Jurkat, Clone E6-1 (cell line): ENCODE data around the gene GLP1R.

Experiments used
- DNase-seq: peaks from one replicate; pipeline ENCODE4 v3.0.0-alpha.2; 2011; ENCODE audit warnings: low read depth, low spot score
- H3K4me3 ChIP-seq: 2 replicates; pipeline ENCODE4 v1.5.1; 2011; ENCODE audit warnings: mild to moderate bottlenecking, low read length, control low read depth, moderate library complexity

The GLP1R gene

DNA sequence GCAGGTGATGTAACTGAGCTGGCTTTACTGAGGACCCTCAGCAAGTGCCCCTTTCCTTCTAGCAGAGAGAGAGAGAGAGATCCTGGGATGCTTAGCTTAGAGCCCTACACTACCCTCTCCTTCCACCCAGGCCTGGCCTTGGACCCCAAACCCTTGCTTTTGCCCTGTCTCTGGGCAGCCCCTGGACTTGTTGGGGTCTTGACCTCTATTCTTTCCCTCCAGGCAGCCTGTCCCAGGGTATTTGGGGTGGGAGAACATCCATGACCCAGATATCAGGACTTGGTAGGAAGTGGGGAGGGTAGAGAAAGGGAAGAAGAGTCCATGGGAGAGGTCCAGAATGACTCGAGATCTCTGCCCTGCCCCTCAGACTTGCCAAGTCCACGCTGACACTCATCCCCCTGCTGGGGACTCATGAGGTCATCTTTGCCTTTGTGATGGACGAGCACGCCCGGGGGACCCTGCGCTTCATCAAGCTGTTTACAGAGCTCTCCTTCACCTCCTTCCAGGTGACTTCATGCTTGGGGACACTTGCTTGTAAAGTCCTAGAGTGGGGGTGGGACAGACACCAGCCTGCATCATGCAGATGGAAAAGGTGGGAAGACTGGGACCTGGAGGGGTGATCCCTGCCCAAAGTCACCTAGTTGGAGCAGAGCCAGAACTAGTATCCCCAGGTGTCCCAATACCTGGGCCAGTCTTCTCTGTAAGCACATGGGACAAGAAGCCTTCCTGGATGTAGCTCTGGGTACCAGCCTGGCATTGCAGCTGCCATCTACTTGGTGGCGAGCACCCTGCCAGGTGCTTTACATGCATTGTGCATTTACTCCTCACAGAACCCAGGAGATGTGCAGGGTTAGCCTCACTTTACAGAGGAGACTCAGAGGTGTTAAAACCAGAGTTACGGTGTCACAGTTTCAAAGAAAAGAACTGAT, 30.9 kb downstream of the GLP1R start:
- no peak for DNase-seq
- no peak overlapping the region for H3K4me3 ChIP-seq

DNA sequence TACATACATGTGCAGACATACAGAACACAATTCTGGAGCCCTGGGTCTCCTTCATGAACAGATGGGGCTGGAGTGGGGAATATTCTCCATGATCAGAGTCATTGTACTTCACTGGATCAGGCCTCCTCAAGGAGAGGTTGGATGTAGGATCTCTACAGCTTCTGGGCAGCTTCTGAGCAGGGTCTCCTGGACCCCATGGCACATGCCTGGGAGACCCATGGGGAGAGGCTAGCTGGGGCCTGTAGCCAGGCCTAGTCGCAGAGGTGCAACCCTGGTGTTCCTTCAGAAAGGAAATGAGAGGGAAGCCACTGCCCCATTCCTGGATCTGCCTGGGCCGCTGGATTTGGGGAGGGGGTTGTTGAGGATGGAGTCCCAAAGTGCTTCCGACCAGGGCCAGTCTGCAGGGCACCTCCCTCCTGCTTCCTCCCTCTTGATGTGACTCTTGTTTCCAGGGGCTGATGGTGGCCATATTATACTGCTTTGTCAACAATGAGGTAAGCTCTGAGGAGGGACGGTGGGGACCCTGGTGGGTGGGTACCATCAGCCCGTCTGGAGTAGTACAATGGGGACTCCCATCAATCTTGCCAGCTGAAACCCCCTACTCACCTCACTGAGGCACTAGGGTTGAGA, 31.8 kb downstream of the GLP1R start:
- DNase-seq: no peak
- no peak overlapping the region for H3K4me3 ChIP-seq

DNA sequence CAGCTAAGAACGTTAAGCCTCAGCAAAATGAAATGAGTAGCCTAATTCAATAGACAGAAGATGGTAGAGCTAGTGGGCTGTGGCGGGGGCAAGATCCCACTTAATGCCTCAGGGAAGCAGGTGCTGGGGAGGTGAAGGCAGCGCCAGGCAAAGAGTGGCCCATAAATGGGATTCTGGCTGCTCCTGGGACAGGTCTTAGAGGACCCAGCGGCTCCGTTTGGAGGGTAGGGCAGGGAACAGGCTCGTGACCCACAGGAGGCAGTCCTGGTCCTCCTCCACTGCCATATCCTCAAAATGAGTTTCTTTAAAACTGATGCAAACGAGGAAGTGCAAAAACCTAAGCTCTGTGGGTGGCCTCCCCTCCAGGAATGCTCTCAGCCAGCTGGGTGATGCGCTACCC, 33.7 kb downstream of the GLP1R start:
- no peak for DNase-seq
- no peak overlapping the region for H3K4me3 ChIP-seq

DNA sequence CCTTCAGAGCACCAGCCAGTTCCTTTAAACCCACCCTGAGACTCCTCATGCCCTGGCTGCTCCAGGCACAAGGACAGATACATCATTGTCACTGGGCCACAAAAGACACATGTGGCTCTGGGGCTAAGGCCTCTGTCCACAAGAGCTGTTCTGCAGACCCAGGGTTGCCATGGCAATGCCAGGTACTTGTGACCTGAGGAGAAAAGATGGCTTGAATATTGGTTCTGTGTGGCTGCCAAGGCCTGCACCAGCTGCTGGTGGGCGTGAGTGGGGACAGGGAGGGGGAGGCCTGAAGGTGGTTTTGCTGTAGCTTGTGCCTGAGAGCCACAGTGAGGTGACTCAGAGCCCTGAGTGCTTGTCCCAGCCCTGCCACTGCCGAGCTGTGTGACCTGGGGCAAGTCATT, 34.7 kb downstream of the GLP1R start:
- no peak overlapping the region for H3K4me3 ChIP-seq
- DNase-seq: no peak

DNA sequence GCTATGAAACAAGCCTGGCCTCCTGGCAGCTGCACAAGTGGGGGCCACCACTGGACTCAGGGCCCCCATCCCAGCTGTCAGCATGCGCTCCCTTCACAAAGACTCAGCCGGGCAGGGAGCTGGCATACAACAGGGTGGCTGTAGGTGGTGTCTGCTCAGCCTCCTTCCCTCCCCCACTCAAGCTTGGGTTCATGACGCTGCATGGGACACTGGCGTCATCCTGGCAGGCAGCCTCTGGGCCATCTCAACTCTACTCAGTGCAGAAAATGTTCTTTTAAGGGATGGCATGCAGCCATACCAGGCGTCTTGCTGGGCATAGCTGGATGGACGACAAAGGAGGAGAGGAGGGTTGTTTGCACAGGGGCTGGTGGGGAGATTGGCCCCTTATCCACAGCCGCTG, 35.9 kb downstream of the GLP1R start:
- no peak for DNase-seq
- H3K4me3 ChIP-seq: no peak overlapping the region

DNA sequence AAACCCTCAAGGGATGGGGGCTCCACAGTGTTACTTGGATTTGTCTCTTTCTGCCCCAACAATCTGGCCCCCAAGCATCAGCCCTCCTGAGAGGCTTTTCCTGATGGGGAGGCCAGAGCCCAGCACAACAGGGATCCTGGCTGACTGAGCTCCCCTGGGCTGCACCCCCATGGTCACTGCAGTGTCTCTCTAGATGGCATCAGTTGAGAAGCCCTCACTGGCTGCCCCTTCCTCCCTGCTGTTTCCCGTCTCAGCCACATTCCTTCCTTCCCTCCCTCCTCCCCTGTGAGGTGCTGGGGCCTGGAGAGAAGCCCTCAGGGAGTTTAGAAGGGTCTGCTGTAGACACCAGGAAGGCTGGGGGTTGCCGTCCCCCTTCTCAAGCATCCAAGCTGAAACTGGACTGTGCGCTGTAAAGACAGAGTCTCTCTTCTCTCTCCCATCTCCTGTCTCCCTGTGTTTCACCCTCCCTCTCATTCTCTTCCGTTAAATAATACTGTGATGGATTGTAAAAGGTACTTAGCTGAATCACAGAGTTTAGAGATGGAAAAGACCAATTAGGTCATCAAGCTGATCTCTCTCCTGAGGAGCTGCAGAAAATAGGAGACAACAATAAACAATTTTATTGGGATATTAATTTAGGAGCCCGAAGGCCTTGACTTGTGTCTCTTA, 36.7 kb downstream of the GLP1R start:
- no peak overlapping the region for H3K4me3 ChIP-seq
- DNase-seq: no peak

DNA sequence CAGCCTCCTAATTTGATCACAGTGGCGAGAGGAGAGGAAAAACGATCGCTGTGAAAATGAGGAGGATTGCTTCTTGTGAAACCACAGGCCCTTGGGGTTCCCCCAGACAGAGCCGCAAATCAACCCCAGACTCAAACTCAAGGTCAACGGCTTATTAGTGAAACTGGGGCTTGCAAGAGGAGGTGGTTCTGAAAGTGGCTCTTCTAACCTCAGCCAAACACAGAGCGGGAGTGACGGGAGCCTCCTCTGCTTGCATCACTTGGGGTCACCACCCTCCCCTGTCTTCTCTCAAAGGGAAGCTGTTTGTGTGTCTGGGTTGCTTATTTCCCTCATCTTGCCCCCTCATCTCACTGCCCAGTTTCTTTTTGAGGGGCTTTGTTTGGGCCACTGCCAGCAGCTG, 37.7 kb downstream of the GLP1R start:
- DNase-seq: no peak
- H3K4me3 ChIP-seq: no peak overlapping the region

DNA sequence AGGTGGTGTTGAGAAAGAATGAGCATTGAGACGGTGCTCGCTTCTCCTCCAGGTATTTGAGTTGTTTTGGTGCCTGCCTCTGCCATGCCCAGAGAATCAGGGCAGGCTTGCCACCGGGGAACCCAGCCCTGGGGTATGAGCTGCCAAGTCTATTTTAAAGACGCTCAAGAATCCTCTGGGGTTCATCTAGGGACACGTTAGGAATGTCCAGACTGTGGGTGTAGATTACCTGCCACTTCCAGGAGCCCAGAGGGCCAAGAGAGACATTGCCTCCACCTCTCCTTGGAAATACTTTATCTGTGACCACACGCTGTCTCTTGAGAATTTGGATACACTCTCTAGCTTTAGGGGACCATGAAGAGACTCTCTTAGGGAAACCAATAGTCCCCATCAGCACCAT, 38.1 kb downstream of the GLP1R start:
- no peak for DNase-seq
- no peak overlapping the region for H3K4me3 ChIP-seq

DNA sequence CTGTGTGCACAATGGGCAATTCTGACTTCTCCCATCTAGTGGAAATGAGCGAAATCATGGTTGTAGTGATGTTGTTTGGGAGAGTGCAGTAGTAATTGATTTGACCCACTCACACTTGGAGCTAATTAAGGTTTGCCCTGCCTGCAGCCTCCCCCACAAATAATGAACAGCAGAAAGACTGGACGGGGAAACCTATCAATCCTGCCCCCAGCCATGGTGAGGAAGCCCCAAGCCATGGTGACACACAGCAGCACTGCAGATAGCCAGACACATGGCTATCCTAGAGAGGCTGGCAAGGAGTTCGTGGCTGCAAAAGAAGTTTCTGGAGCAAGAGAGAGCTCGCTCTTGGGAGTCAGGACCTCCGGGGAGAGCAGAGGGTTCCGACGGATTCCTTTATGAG, 38.6 kb downstream of the GLP1R start:
- no peak for DNase-seq

DNA sequence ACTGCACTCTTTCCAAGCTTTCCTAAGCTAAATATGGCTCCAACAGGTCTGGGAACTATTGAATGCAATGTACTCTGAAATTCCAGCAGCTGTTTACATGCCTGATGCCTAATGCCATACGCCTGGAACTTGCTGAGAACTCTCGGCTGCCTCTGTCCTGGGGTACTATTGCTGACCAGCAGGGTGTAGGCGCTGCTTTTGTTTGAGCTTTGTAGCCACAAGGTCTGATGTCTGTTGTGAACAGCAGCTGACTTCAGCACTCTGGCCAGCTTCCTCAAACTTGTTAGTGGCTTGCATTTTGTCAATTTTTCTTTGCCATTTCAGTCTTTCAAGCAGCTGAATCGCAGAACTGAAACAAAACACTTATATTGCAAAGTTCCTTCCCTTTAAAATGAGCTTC, 39.8 kb downstream of the GLP1R start:
- H3K4me3 ChIP-seq: no peak overlapping the region
- no peak for DNase-seq

More for the DNA sequence above, 38.6 kb downstream of the GLP1R start:
- H3K4me3 ChIP-seq: no peak overlapping the region

DNA sequence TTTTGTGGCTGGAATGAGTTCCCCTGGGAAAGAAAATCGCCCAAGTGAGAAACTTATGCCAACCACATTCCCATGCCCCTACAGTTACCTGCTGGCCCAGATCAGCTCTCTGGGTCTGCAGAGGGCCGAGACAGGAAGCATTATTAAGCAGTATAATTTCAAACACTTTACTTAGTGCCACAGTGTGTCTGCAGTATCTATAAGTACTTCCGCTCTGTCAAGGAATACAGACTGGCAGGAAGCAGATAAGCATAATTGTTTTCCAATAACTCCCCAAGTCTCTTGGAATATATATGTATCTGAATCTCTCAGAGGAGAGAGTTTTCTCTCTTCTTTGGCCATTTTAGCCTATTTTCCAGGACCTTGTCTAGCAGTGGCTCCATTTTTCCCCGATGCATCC, 41.5 kb downstream of the GLP1R start:
- no peak for DNase-seq
- no peak overlapping the region for H3K4me3 ChIP-seq

DNA sequence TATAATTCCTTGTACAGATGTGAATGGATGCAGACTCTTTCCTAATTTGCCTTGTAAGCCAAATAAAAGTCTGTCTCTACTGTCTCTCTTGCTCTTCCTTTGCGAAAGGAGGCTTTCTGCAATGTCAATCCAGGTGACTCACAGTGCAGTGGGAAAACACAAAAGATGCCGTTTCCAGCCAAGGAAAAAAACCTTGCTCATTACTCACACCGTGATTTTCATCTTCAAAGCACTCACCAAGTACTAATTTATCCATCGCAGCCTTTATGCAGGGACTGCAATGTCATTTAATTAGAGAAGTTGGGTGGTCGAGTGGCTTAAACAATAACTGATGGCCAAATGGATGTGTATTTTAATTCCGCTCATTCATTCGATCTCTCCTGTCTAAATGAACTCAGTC, 42.6 kb downstream of the GLP1R start:
- no peak for DNase-seq
- H3K4me3 ChIP-seq: no peak overlapping the region

DNA sequence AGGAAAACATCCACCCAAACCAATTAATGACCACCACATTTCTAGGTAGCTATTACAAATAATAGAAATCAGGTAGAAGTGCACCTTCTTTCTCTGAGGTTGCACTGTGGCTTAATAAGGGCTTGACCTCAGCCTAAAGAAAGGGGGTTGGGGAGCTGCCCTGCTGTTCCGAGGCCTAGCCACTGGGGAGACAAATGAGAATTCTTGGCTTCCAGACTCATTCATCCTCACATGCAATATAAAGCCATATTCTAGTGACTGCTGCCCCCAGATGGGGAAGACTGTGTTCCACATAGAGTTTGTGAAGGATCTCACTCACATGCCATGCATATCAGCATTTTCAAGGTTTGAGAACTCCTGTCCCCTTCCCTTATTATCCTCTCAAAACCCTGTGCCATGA, 43.5 kb downstream of the GLP1R start:
- H3K4me3 ChIP-seq: no peak overlapping the region
- DNase-seq: no peak

DNA sequence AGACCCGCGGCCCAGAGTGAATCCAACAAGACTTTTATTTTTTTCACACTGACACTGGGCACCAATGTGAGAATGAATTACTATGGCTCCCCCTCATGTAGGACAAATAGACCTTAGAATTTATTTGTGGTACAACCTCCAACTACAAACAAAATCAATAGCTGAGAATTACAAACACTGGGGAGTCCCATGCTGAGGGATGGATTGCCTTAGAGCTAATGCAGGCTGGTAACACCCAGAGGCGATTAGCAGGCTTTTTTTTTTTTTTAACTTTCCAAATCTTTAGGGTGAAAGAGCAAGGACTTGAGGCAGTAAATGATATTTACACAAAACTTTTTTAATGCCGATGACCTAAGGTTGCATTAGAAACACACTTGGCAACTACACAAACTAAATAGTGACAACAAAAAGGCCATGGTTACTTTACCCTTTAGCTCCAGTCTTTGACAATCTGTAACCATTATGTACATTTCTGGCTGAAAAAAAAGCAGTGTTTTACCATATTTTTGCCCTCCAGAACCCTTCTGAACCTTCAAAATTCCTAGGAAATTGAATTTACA, 44.6 kb downstream of the GLP1R start:
- H3K4me3 ChIP-seq: no peak overlapping the region
- no peak for DNase-seq

DNA sequence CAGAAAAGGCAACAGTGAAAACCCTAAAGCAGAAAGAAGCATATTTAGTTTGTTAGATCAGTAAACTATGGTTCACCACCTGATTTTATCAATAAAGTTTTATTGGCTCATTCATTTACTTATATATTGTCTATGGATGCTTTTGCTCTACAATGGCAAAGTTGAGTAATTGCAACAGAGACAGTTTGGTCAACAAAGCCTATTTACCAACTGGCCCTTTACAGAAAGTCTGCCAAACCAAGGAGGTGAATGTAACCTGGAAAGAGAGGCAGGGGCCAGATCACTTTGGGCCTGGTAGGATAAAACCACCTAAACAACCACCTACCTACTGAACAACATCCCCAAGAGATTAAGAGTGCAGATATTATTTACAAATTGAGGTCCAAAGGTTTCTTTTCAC, 47.0 kb downstream of the GLP1R start:
- DNase-seq: no peak
- H3K4me3 ChIP-seq: no peak overlapping the region

DNA sequence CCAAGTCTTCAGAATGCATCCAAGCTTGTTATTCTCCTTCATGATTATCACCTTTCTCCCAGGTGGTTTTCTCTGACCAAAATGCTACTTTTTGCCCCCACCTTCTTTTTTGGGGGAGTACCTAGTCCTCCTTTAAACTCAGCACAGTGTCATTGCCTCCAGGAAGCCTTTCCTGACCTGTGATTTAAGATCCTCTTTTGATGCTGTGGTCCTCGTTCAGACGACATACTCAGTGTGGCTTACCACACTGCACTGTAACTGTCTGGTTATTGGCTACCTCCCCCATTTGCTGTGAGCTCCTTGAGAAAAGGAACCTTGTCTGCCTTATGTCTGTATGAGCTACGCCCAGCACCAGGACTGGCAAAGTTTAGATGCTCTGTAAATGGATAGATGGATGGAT, 51.8 kb downstream of the GLP1R start:
- peak; percentile 69 for DNase-seq
- H3K4me3 ChIP-seq: no peak overlapping the region

DNA sequence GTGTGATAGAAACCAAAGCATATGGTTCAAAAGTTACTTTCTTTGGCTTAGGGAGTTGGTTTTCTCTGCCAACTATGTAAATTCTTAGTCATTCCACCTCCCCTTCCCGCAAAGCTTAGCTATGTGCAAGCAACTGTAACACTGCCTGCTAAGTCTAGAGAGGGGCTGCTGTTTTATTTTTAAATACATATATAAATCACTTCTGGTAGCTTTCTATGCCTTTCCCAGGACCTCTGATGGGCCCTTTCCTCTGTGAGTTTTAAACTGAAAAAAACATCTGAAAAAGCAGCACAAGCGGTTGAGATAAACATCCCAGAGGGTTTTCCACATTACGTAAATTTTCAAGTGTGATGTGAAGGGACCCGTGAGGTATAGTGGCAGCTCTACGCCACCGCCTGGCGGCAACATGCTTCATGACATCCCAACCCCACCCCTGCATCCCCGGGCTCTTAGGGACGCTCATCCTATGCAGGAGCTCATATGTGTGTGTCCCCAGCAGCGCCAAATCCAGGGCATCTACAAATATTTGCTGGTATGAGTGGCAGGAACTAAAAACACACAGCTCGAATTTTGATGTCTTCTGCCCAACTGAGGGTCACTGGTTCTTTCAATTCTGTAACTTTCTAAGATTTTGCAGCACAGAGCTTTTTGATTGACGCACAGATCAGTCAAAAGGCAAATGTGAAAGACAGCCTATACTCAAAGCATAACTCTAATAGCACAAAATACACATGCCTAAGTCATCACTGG, 53.7 kb downstream of the GLP1R start:
- H3K4me3 ChIP-seq: no peak overlapping the region
- no peak for DNase-seq

DNA sequence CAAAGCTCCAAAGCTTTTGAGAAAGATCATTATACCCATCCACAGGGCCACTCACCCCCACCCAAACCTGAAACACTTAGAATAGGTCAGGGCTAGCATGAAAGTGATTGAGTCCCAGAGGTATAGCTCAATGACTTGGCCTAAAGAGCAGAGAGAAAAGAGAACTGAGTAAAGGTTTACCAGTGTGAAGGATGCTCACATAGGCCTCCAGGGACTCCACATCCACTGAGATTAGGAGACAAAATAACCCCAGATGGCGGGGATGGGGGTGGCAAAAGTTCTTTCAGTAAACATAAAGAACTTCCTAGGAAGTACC, 54.2 kb downstream of the GLP1R start:
- no peak overlapping the region for H3K4me3 ChIP-seq
- no peak for DNase-seq

DNA sequence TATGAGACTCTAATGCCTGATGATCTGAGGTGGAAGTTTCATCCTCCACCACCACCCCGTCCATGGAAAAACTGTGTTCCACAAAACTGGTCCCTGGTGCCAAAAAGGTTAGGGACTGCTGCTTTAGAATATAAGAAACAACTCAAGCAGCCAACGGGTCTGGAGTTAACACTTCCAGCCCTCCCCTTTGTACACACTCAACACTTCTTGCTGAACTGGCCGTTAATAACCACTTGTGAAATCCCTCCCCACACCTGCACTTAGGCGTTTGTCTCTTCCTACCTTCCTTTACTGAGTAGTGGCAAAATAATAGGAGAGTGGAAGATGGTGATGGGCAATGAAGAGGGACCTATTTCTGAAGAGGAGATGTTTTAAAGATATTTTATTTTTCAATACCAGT, 55.9 kb downstream of the GLP1R start:
- no peak overlapping the region for H3K4me3 ChIP-seq
- no peak for DNase-seq
